Right lobe of liver (tissue), 6 donors: ENCODE measurements around the gene CAST. TPM values are rescaled to one million over a fixed set of nuclear protein-coding genes. Genes with fewer than 3 reads are reported as not detected.

Experiments
- ATAC-seq, 4 donors: fragments of 200-7000 bp; cut with Tn5 transposase; one replicate each; pipeline ENCODE4 v1.9.1; 2020; ENCODE audit warnings: mild to moderate bottlenecking in 4 of 4, moderate library complexity in 4 of 4
- DNase-seq, 3 donors: peaks; one replicate each; pipeline ENCODE4 v3.0.0-alpha.2; 2020
- H3K27ac ChIP-seq, 3 donors: fragments of 200-600 bp; one replicate each; pipeline ENCODE4 v1.8.0; 2022
- H3K27me3 ChIP-seq, 2 donors: fragments of 200-600 bp; one replicate each; pipeline ENCODE4 v1.8.0; 2022
- H3K36me3 ChIP-seq, 4 donors: fragments of 200-600 bp; sonication (generic) in 1 of 4; one replicate each; pipeline versions ENCODE4 v1.5.1 to v1.8.0; 2017 to 2022; ENCODE audit warnings: control low read depth in 1 of 4
- H3K4me1 ChIP-seq, 4 donors: fragments of 200-600 bp; sonication (generic) in 1 of 4; one replicate each; pipeline versions ENCODE4 v1.5.1 to v1.8.0; 2017 to 2022; ENCODE audit warnings: control low read depth in 1 of 4
- H3K4me3 ChIP-seq, 3 donors: fragments of 200-600 bp; one replicate each; pipeline ENCODE4 v1.8.0; 2022
- H3K9me3 ChIP-seq, 4 donors: fragments of 200-600 bp; sonication (generic) in 1 of 4; one replicate each; pipeline versions ENCODE4 v1.5.1 to v1.8.0; 2017 to 2022; ENCODE audit warnings: control low read depth in 1 of 4
- POLR2A ChIP-seq: fragments of 450-650 bp; IDR thresholded peaks from one replicate; pipeline ENCODE4 v1.6.1; 2017; ENCODE audit warnings: antibody characterized with exemption, mild to moderate bottlenecking
- WGBS: methylation state at CpG from one replicate; pipeline ENCODE4 v1.1.6; 2018; ENCODE audit warnings: low coverage, low lambda C conversion rate; ENCODE audit not compliant: insufficient coverage; ENCODE audit errors: missing lambda C conversion rate; 5-methylcytosine and 5-hydroxymethylcytosine counted together
- intact Hi-C, 2 donors: fragments of 100-400 bp; cut with DNase I; formaldehyde crosslinking; loops; one replicate each; pipeline versions ENCODE4 v1.11.2 to v1.14.1; 2022
- total RNA-seq, 6 experiments: library from RNA; depleted of rRNA in 2 of 6; stranded (reverse); fragments of >200 nt in 2 of 6; fragmentation: NEBNext Ultra II Directional in 3 of 6; extraction: Animal tissue kit (Norgen Biotek cat#: 25700) in 3 of 6; gene quantifications; one replicate each; pipeline versions ENCODE4 v1.1.0 to v1.2.4, GENCODE V29; 2016 to 2023
- TF ChIP-seq, protein P1 (sequence below), 4 donors: fragments of 200-600 bp in 3 of 4; fragments of 450-650 bp in 1 of 4; IDR thresholded peaks; one replicate each; pipeline versions ENCODE4 v1.5.1 to v1.8.0; 2016 to 2022; ENCODE audit warnings: antibody characterized with exemption in 4 of 4, mild to moderate bottlenecking in 2 of 4
- donor health status: DM: no; HTN: yes; CAD: no.
- donor health status: DM: no; HTN: no; CAD: no.
- donor health status: DM: no; HTN: no; CAD: no.
- donor health status: DM: no; HTN: yes; CAD: no.
- donor health status: DM: no; HTN: yes; CAD: no.

The CAST gene
- total RNA-seq, 6 experiments from 2014 or later, result 86.8 to 187 (median 123) TPM

DNA sequence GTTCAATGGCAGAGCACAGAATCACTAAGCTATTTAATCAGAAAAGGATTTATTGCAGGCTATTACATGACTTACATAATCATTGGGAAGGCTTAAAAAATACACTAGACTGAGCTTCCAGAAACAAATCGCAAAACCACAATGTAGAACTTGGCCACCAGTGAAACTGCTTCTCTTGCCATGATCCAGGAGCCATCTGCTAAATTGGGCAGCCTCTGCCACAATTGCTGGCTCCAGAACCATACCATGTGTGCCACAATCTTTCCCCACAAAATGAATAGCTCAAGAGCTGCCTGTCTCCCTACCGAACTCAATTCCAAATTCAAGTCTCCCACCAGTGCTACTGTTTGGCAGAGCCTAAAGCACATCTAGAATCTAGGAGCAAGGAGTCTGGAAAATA lies 155.3 kb downstream of the CAST start:
- Histone ChIP-seq H3K27me3 (no peaks in the 10 kb centered on the region), H3K36me3 (no peaks in the 10 kb centered on the region), H3K9me3 (no peaks in the 10 kb centered on the region), H3K27ac (no peak overlapping the region), H3K4me1 (no peaks in the 10 kb centered on the region), H3K4me3 (no peak overlapping the region)
- DNase-seq (no peak), ATAC-seq (no peak)
- whole genome bisulfite sequencing, result 70% methylated on average over 2 of the region's 2 CpGs
- intact Hi-C loops, result no loop called here
- TF ChIP-seq, protein P1, sequence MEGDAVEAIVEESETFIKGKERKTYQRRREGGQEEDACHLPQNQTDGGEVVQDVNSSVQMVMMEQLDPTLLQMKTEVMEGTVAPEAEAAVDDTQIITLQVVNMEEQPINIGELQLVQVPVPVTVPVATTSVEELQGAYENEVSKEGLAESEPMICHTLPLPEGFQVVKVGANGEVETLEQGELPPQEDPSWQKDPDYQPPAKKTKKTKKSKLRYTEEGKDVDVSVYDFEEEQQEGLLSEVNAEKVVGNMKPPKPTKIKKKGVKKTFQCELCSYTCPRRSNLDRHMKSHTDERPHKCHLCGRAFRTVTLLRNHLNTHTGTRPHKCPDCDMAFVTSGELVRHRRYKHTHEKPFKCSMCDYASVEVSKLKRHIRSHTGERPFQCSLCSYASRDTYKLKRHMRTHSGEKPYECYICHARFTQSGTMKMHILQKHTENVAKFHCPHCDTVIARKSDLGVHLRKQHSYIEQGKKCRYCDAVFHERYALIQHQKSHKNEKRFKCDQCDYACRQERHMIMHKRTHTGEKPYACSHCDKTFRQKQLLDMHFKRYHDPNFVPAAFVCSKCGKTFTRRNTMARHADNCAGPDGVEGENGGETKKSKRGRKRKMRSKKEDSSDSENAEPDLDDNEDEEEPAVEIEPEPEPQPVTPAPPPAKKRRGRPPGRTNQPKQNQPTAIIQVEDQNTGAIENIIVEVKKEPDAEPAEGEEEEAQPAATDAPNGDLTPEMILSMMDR (IDR thresholded peaks at IDR 0.05), result no peak
- TF ChIP-seq POLR2A, result no peak

- no peak for TF ChIP-seq POLR2A
- TF ChIP-seq, protein P1 (IDR thresholded peaks at IDR 0.05), result no peak
- no peak overlapping the region for H3K4me3 ChIP-seq
- WGBS, result 80% methylated on average over 8 of the region's 8 CpGs
- no peaks in the 10 kb centered on the region for H3K4me1 ChIP-seq
- no peak overlapping the region for H3K27ac ChIP-seq
- H3K27me3 ChIP-seq, result no peaks in the 10 kb centered on the region
- no peaks in the 10 kb centered on the region for H3K9me3 ChIP-seq
- no peak for ATAC-seq
- H3K36me3 ChIP-seq, result no peaks in the 10 kb centered on the region
- intact Hi-C loops, result no loop called here
- no peak for DNase-seq
Measured at GRCh38 chr5:96818125-96818788, 156.1 kb downstream of the CAST start.

GRCh38 chr5:96819806-96820205 lies 157.6 kb downstream of the CAST start:
- Histone ChIP-seq H3K36me3 (no peaks in the 10 kb centered on the region), H3K9me3 (no peaks in the 10 kb centered on the region), H3K27me3 (no peaks in the 10 kb centered on the region), H3K4me3 (no peak overlapping the region), H3K27ac (no peak overlapping the region), H3K4me1 (no peaks in the 10 kb centered on the region)
- TF ChIP-seq POLR2A, result no peak
- TF ChIP-seq, protein P1 (IDR thresholded peaks at IDR 0.05), result no peak
- 94% methylated on average over 2 of the region's 4 CpGs for WGBS
- no peak for DNase-seq
- no peak for ATAC-seq
- intact Hi-C loops, result no loop called here

- WGBS, result 29% methylated on average over 2 of the region's 2 CpGs
- no peak for ATAC-seq
- intact Hi-C loops, result no loop called here
Measured at GRCh38 chr5:96821260-96821916, 159.2 kb downstream of the CAST start.

More at GRCh38 chr5:96821260-96821916, 159.2 kb downstream of the CAST start:
- Histone ChIP-seq H3K27ac (no peak overlapping the region), H3K9me3 (no peaks in the 10 kb centered on the region), H3K4me3 (no peak overlapping the region), H3K4me1 (no peaks in the 10 kb centered on the region), H3K27me3 (no peaks in the 10 kb centered on the region), H3K36me3 (no peaks in the 10 kb centered on the region)
- DNase-seq, result no peak
- TF ChIP-seq, protein P1 (IDR thresholded peaks at IDR 0.05), result no peak
- TF ChIP-seq POLR2A, result no peak
